ENCODE measurements around the gene C17orf107.

Gene C17orf107

DNA sequence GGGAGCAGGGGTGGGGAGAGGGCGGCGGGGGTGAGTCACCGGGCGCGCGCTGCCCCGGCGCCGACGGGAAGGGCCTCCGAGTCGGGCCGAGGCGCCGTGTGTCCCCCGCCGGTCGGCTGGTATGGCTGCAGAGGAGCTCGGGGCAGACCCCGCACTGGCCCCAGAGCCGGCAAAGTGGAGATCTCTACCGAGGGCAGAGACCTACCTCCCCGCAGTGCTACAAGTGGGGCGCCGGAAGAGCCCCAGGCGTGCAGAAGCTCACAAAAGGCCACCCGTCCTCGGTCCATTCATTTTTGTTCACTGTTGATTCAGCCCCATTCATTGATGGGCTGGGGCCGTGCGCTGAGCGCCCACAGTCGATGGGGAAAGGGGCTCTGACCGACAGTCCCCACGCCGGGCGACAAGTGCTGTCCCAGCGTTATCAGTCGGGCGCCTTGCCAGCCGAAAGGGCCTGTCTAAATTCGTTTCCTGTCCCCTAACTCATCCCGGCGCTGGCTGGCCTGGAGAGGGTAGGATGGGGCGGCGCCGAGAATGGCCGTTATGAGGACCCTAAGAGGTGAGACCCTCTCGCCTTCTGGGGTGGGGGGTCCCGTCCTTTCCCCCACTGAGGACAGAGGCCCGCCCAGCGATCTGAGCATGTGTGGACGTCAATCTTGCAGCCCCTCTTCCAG is 50.9 kb downstream of the C17orf107 start:
- no peak for FAIRE-seq

DNA sequence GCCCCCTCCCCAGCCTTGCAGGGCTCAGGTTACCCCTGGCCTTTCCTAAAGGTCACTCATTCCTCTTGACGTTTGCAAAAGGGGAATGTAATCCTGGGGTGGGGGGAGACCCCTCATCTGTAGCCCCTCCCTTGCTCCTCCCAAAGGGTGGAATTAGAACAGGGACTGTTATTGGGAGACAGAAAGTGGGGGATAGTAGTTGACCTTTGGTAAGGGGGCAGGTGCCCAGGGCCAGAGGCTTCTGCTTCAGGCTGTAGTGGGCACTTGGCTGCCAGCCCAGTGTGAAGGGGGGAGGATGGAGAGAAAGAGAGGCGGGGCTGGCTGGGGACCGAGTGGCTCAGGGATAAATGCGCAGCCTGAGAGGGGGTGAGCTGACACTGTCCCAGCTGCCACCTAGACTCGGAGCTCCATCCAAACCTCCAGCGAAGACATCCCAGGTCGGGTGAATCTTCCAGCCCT is 51.4 kb downstream of the C17orf107 start, which contains the start of gene ENO3:
ENO3 (plus strand) TSS at position 374 of the 459 bp plus-strand sequence. CDS start 711 bp downstream, outside the sequence.
- no peak for FAIRE-seq

DNA sequence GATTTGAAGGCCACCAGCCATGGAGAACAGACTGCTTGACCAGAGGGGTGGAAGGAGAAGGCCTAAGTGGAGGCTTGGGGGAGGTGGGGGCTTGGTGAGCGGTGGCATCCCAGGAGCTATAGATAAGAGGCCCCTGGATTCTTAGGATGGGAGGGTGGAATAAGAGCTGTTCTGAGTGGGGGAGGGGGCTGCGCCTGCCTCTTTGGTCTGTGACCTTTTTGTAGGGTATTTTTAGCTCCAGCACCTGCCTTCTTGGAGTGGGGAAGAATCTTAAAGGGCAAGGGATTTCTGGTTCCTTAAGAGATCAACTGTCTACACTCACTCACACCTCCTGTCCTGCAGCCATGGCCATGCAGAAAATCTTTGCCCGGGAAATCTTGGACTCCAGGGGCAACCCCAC is 52.1 kb downstream of the C17orf107 start:
- no peak for FAIRE-seq

All from islet of Langerhans (tissue), 1 donor.